Measurements from ENCODE around the gene IL9R.
"Not testable (repeated sequence)": the region's sequence is repeated elsewhere in the genome, so short reads cannot be mapped to it uniquely, and the experiment has no call there.

The IL9R gene

DNA sequence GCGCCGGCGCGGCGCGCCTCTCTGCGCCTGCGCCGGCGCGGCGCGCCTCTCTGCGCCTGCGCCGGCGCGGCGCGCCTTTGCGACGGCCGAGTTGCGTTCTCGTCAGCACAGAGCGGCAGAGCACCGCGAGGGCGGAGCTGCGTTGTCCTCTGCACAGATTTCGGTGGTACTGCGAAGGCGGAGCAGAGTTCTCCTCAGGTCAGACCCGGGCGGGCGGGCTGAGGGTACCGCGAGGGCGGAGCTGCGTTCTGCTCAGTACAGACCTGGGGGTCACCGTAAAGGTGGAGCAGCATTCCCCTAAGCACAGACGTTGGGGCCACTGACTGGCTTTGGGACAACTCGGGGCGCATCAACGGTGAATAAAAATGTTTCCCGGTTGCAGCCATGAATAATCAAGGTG lies 31.8 kb downstream of the IL9R start:
- not testable (repeated sequence) for DNase-seq (ENCODE audit: low read depth in 4 of 4, low spot score in 1 of 4)

- DNase-seq (ENCODE audit: low read depth in 4 of 4, low spot score in 1 of 4), result not testable (repeated sequence)
Observed at GRCh38 chrX:156029707-156030442, 32.4 kb downstream of the IL9R start.

GRCh38 chrX:156030474-156030873 lies 33.0 kb downstream of the IL9R start:
- DNase-seq (ENCODE audit: low read depth in 4 of 4, low spot score in 1 of 4), result not testable (repeated sequence)

All from stimulated activated CD4-positive, alpha-beta T cell treated with anti-CD3 and anti-CD28 coated beads, Interleukin-1b, Interleukin-23, amount 100 ng/mL, for 24 hours (primary cell).